ENCODE measurements around the gene ATP8A2. TPM values are rescaled to one million over a fixed set of nuclear protein-coding genes. Genes with fewer than 3 reads are reported as not detected.

The ATP8A2 gene
- total RNA-seq, 2 donors from 2014 or later = 0.23 to 6.1 TPM

GRCh38 chr13:26054896-26055295 lies 683.1 kb downstream of the ATP8A2 start:
- no peak overlapping the region for H3K27ac ChIP-seq
- TF ChIP-seq CTCF (IDR thresholded peaks at IDR 0.05) = no peak
- intact Hi-C loops (cut with DNase I) = no loop called here

GRCh38 chr13:26058704-26059103 lies 686.9 kb downstream of the ATP8A2 start:
- Histone ChIP-seq H3K9me3 (no peaks in the 10 kb centered on the region), H3K4me3 (no peak overlapping the region), H3K36me3 (no peaks in the 10 kb centered on the region), H3K27me3 (replicated peaks; ENCODE audit: insufficient read depth) (no peaks in the 10 kb centered on the region), H3K27ac (no peak overlapping the region), H3K4me1 (replicated peaks) (no peaks in the 10 kb centered on the region)
- DNase-seq (ENCODE audit: low spot score) = no peak
- intact Hi-C loops (cut with DNase I) = no loop called here
- no peak for TF ChIP-seq POLR2AphosphoS5 (IDR thresholded peaks at IDR 0.05)
- TF ChIP-seq POLR2A (IDR thresholded peaks at IDR 0.05) = no peak
- no peak for TF ChIP-seq CTCF (IDR thresholded peaks at IDR 0.05)
- WGBS = 87% methylated on average over 6 of the region's 6 CpGs

More at GRCh38 chr13:26054896-26055295, 683.1 kb downstream of the ATP8A2 start:
- peaks cover 8% of the 10 kb centered on the region for H3K27me3 ChIP-seq (replicated peaks; ENCODE audit: insufficient read depth)
- no peaks in the 10 kb centered on the region for H3K36me3 ChIP-seq
- no peak overlapping the region for H3K4me3 ChIP-seq
- H3K4me1 ChIP-seq (replicated peaks) = no peaks in the 10 kb centered on the region
- no peaks in the 10 kb centered on the region for H3K9me3 ChIP-seq
- DNase-seq (ENCODE audit: low spot score) = no peak

GRCh38 chr13:26060357-26060756 lies 688.6 kb downstream of the ATP8A2 start:
- DNase-seq (ENCODE audit: low spot score) = no peak
- H3K4me3 ChIP-seq = no peak overlapping the region
- H3K4me1 ChIP-seq (replicated peaks) = no peaks in the 10 kb centered on the region
- TF ChIP-seq POLR2AphosphoS5 (IDR thresholded peaks at IDR 0.05) (no peak), CTCF (IDR thresholded peaks at IDR 0.05) (no peak), POLR2A (IDR thresholded peaks at IDR 0.05) (no peak)
- H3K27ac ChIP-seq = no peak overlapping the region
- H3K27me3 ChIP-seq (replicated peaks; ENCODE audit: insufficient read depth) = no peaks in the 10 kb centered on the region
- no peaks in the 10 kb centered on the region for H3K9me3 ChIP-seq
- WGBS = 87% methylated on average over 4 of the region's 4 CpGs
- no peaks in the 10 kb centered on the region for H3K36me3 ChIP-seq
- intact Hi-C loops (cut with DNase I) = no loop called here

GRCh38 chr13:26061256-26061655 lies 689.5 kb downstream of the ATP8A2 start:
- intact Hi-C loops (cut with DNase I) = no loop called here

More at GRCh38 chr13:26061256-26061655, 689.5 kb downstream of the ATP8A2 start:
- no peak for DNase-seq (ENCODE audit: low spot score)
- H3K9me3 ChIP-seq = no peaks in the 10 kb centered on the region
- 76% methylated on average over 5 of the region's 5 CpGs for WGBS
- H3K4me3 ChIP-seq = no peak overlapping the region
- H3K27me3 ChIP-seq (replicated peaks; ENCODE audit: insufficient read depth) = no peaks in the 10 kb centered on the region
- no peaks in the 10 kb centered on the region for H3K36me3 ChIP-seq
- TF ChIP-seq POLR2A (IDR thresholded peaks at IDR 0.05) = no peak
- no peak for TF ChIP-seq CTCF (IDR thresholded peaks at IDR 0.05)
- no peak for TF ChIP-seq POLR2AphosphoS5 (IDR thresholded peaks at IDR 0.05)
- no peak overlapping the region for H3K27ac ChIP-seq
- no peaks in the 10 kb centered on the region for H3K4me1 ChIP-seq (replicated peaks)
